HEK293 (cell line): ENCODE results near the gene ZBP1.

Experiments used
- CTCF ChIA-PET: fragments of 350-600 bp; formaldehyde crosslinking; extraction: SDS; loops from one replicate; lab custom pipeline; 2021; ENCODE audit warnings: antibody characterized with exemption; lab: Yijun Ruan, JAX
- POLR2A ChIA-PET: fragments of 300-600 bp; formaldehyde crosslinking; extraction: SDS; loops from one replicate; lab custom pipeline; 2020; ENCODE audit warnings: antibody characterized with exemption, inconsistent platforms; lab: Yijun Ruan, JAX
- H3K27ac ChIP-seq: fragments of 200-500 bp; sonication (Bioruptor generic); 2 replicates; pipeline ENCODE4 v1.5.1; 2014; ENCODE audit warnings: low read depth, low read length, control low read depth, inconsistent platforms; ENCODE audit errors: extremely low read depth
- H3K36me3 ChIP-seq, 2 experiments: fragments of 200-500 bp in 1 of 2; sonication (Bioruptor generic) in 1 of 2; 1 replicate in 1 of 2; 2 replicates in 1 of 2; pipeline ENCODE4 v1.5.1; 2014 to 2017; ENCODE audit warnings: inconsistent platforms in 2 of 2, low read length in 2 of 2; ENCODE audit not compliant: control insufficient read depth in 2 of 2, insufficient read depth in 1 of 2
- H3K4me1 ChIP-seq: fragments of 200-500 bp; sonication (Bioruptor generic); 2 replicates; pipeline ENCODE4 v1.5.1; 2014; ENCODE audit warnings: mild to moderate bottlenecking, low read length, inconsistent platforms; ENCODE audit not compliant: control insufficient read depth, insufficient read depth
- H3K4me3 ChIP-seq: 2 replicates; pipeline ENCODE4 v1.5.1; 2011; ENCODE audit warnings: low read depth, mild to moderate bottlenecking, control low read depth, low read length, moderate library complexity
- H3K9me3 ChIP-seq: fragments of 200-500 bp; sonication (Bioruptor generic); 2 replicates; pipeline ENCODE4 v1.5.1; 2014; ENCODE audit warnings: low read depth, low read length, inconsistent platforms; ENCODE audit not compliant: control insufficient read depth, insufficient read depth
- HIC1 ChIP-seq: fragments of 450-650 bp; formaldehyde crosslinking; IDR thresholded peaks from 2 replicates; pipeline ENCODE4 v1.5.1; 2016; ENCODE audit warnings: missing biosample characterization, missing genetic modification characterization
- KLF1 ChIP-seq: fragments of 450-650 bp; formaldehyde crosslinking; IDR thresholded peaks from 2 replicates; pipeline ENCODE4 v1.5.1; 2016; ENCODE audit warnings: missing biosample characterization, missing genetic modification characterization
- KLF16 ChIP-seq: fragments of 450-650 bp; formaldehyde crosslinking; IDR thresholded peaks from 2 replicates; pipeline ENCODE4 v1.5.1; 2017; ENCODE audit warnings: missing biosample characterization, missing genetic modification characterization
- MYNN ChIP-seq: fragments of 450-650 bp; formaldehyde crosslinking; IDR thresholded peaks from 2 replicates; pipeline ENCODE4 v1.5.1; 2016; ENCODE audit warnings: missing biosample characterization, missing genetic modification characterization, borderline replicate concordance
- PATZ1 ChIP-seq: fragments of 450-650 bp; formaldehyde crosslinking; IDR thresholded peaks from 2 replicates; pipeline ENCODE4 v1.5.1; 2016; ENCODE audit warnings: missing biosample characterization, missing genetic modification characterization
- PRDM6 ChIP-seq: fragments of 450-650 bp; formaldehyde crosslinking; IDR thresholded peaks from 2 replicates; pipeline ENCODE4 v1.5.1; 2017; ENCODE audit warnings: missing biosample characterization, missing genetic modification characterization
- SALL2 ChIP-seq: fragments of 450-650 bp; formaldehyde crosslinking; IDR thresholded peaks from 2 replicates; pipeline ENCODE4 v1.5.0; 2017; ENCODE audit warnings: missing biosample characterization, mild to moderate bottlenecking, missing genetic modification characterization, borderline replicate concordance
- SCRT1 ChIP-seq: fragments of 450-650 bp; formaldehyde crosslinking; IDR thresholded peaks from 2 replicates; pipeline ENCODE4 v1.5.1; 2016; ENCODE audit warnings: missing biosample characterization, missing genetic modification characterization, borderline replicate concordance
- ZBTB17 ChIP-seq: fragments of 450-650 bp; formaldehyde crosslinking; IDR thresholded peaks from 2 replicates; pipeline ENCODE4 v1.5.1; 2016; ENCODE audit warnings: missing biosample characterization, missing genetic modification characterization
- ZBTB26 ChIP-seq: fragments of 450-650 bp; formaldehyde crosslinking; optimal IDR thresholded peaks from 2 replicates; pipeline ENCODE3; 2016; ENCODE audit warnings: missing biosample characterization, mild to moderate bottlenecking, missing genetic modification characterization
- ZNF10 ChIP-seq: fragments of 450-650 bp; formaldehyde crosslinking; IDR thresholded peaks from 2 replicates; pipeline ENCODE4 v1.5.1; 2017; ENCODE audit warnings: missing biosample characterization, missing genetic modification characterization
- ZNF138 ChIP-seq: fragments of 450-650 bp; formaldehyde crosslinking; IDR thresholded peaks from 2 replicates; pipeline ENCODE4 v1.5.1; 2016; ENCODE audit warnings: missing biosample characterization, missing genetic modification characterization, borderline replicate concordance
- ZNF223 ChIP-seq: fragments of 450-650 bp; formaldehyde crosslinking; IDR thresholded peaks from 2 replicates; pipeline ENCODE4 v1.5.1; 2016; ENCODE audit warnings: missing biosample characterization, missing genetic modification characterization
- ZNF302 ChIP-seq: fragments of 450-650 bp; formaldehyde crosslinking; IDR thresholded peaks from 2 replicates; pipeline ENCODE4 v1.5.1; 2016; ENCODE audit warnings: missing biosample characterization, missing genetic modification characterization, low read depth
- ZNF510 ChIP-seq: fragments of 450-650 bp; formaldehyde crosslinking; IDR thresholded peaks from 2 replicates; pipeline ENCODE4 v1.5.1; 2018; ENCODE audit warnings: mild to moderate bottlenecking, missing genetic modification characterization, missing biosample characterization; ENCODE audit not compliant: insufficient replicate concordance
- ZNF624 ChIP-seq: fragments of 450-650 bp; formaldehyde crosslinking; IDR thresholded peaks from 2 replicates; pipeline ENCODE4 v1.5.1; 2017; ENCODE audit warnings: missing biosample characterization, missing genetic modification characterization
- ZNF701 ChIP-seq: fragments of 450-650 bp; formaldehyde crosslinking; IDR thresholded peaks from 2 replicates; pipeline ENCODE4 v1.5.1; 2016; ENCODE audit warnings: missing biosample characterization, missing genetic modification characterization
- ZNF777 ChIP-seq: fragments of 450-650 bp; formaldehyde crosslinking; IDR thresholded peaks from 2 replicates; pipeline ENCODE4 v1.5.1; 2017; ENCODE audit warnings: missing biosample characterization, missing genetic modification characterization, borderline replicate concordance
- ZNF830 ChIP-seq: fragments of 450-650 bp; IDR thresholded peaks from 2 replicates; pipeline ENCODE4 v1.5.0; 2018; ENCODE audit warnings: missing biosample characterization, missing genetic modification characterization, low read depth, mild to moderate bottlenecking, moderate library complexity

ZBP1 gene

GRCh38 chr20:57663241-57663640 is 43.0 kb upstream of the ZBP1 start (continued):
- TF ChIP-seq PRDM6 (tag by site-specific recombination) (no peak), ZNF830 (tag by site-specific recombination) (no peak)

GRCh38 chr20:57662456-57663240 is 42.4 kb upstream of the ZBP1 start:
- no peaks in the 10 kb centered on the region for H3K4me1 ChIP-seq
- ChIA-PET POLR2A (no interaction called here), CTCF (no interaction called here)
- H3K4me3 ChIP-seq = no peak overlapping the region
- no peaks in the 10 kb centered on the region for H3K9me3 ChIP-seq
- peaks cover 0 to 11% of the 10 kb centered on the region in 2 experiments; a peak in 1 of 3 replicates for H3K36me3 ChIP-seq
- TF ChIP-seq ZNF223 (tag by site-specific recombination) (no peak), ZNF624 (tag by site-specific recombination) (no peak), SALL2 (tag by site-specific recombination) (no peak), ZBTB17 (no peak), MYNN (tag by site-specific recombination) (no peak), ZNF10 (tag by site-specific recombination) (no peak), PRDM6 (tag by site-specific recombination) (no peak), PATZ1 (tag by site-specific recombination) (no peak)
- no peak overlapping the region for H3K27ac ChIP-seq

- no peaks in the 10 kb centered on the region for H3K9me3 ChIP-seq
- no peaks in the 10 kb centered on the region for H3K4me1 ChIP-seq
- POLR2A ChIA-PET = no interaction called here
- CTCF ChIA-PET = no interaction called here
- H3K36me3 ChIP-seq = peaks cover 0 to 18% of the 10 kb centered on the region in 2 experiments; a peak in 1 of 3 replicates
- H3K27ac ChIP-seq = no peak overlapping the region
- H3K4me3 ChIP-seq = no peak overlapping the region
- TF ChIP-seq KLF16 (tag by site-specific recombination) = no peak
- TF ChIP-seq ZNF510 (tag by site-specific recombination) = no peak
- no peak for TF ChIP-seq ZBTB26 (tag by site-specific recombination)
- no peak for TF ChIP-seq KLF1 (tag by site-specific recombination)
- no peak for TF ChIP-seq SCRT1 (tag by site-specific recombination)
- no peak for TF ChIP-seq ZNF302 (tag by site-specific recombination)
- TF ChIP-seq ZNF777 (tag by site-specific recombination) = no peak
- TF ChIP-seq HIC1 = no peak
- no peak for TF ChIP-seq ZNF138 (tag by site-specific recombination)
- no peak for TF ChIP-seq ZNF701 (tag by site-specific recombination)
Measured at GRCh38 chr20:57661746-57662455, 41.7 kb upstream of the ZBP1 start.
